KG1 (cell line): Measurements from ENCODE around the gene OPRL1.
"Not testable (repeated sequence)": the region's sequence is repeated elsewhere in the genome, so short reads cannot be mapped to it uniquely, and the experiment has no call there.

Experiments
- DNase-seq: peaks from one replicate; lab custom pipeline; 2025; lab: John Stamatoyannopoulos, UW

OPRL1 gene

GRCh38 chr20:64117432-64117777, 37.5 kb downstream of the OPRL1 start:
- DNase-seq = not testable (repeated sequence)

- no peak for DNase-seq
Measured at GRCh38 chr20:64119301-64119680, 39.4 kb downstream of the OPRL1 start.

- DNase-seq = no peak
Measured at GRCh38 chr20:64119681-64120341, 39.9 kb downstream of the OPRL1 start.

GRCh38 chr20:64121586-64121985, 41.7 kb downstream of the OPRL1 start:
- no peak for DNase-seq

GRCh38 chr20:64122927-64123326, 43.0 kb downstream of the OPRL1 start:
- not testable (repeated sequence) for DNase-seq

GRCh38 chr20:64123517-64123916, 43.6 kb downstream of the OPRL1 start:
- not testable (repeated sequence) for DNase-seq

- no peak for DNase-seq
Measured at GRCh38 chr20:64129146-64129782, 49.4 kb downstream of the OPRL1 start.

GRCh38 chr20:64130271-64130670, 50.4 kb downstream of the OPRL1 start:
- DNase-seq = no peak

GRCh38 chr20:64130876-64131275, 51.0 kb downstream of the OPRL1 start:
- no peak for DNase-seq

- DNase-seq = no peak
Measured at GRCh38 chr20:64131406-64131805, 51.5 kb downstream of the OPRL1 start.

GRCh38 chr20:64133951-64134407, 54.1 kb downstream of the OPRL1 start:
- DNase-seq = no peak

- DNase-seq = not testable (repeated sequence)
Measured at GRCh38 chr20:64134744-64135143, 54.9 kb downstream of the OPRL1 start.

GRCh38 chr20:64136004-64136710, 56.3 kb downstream of the OPRL1 start:
- DNase-seq = no peak

GRCh38 chr20:64137598-64138031, 57.7 kb downstream of the OPRL1 start:
- DNase-seq = no peak

GRCh38 chr20:64138276-64138815, 58.5 kb downstream of the OPRL1 start:
- no peak for DNase-seq

- no peak for DNase-seq
Measured at GRCh38 chr20:64139199-64140060, 59.5 kb downstream of the OPRL1 start.

GRCh38 chr20:64140061-64140931, 60.4 kb downstream of the OPRL1 start:
- no peak for DNase-seq

GRCh38 chr20:64140956-64141355, 61.1 kb downstream of the OPRL1 start:
- no peak for DNase-seq

GRCh38 chr20:64142590-64142989, 62.7 kb downstream of the OPRL1 start:
- no peak for DNase-seq

GRCh38 chr20:64143018-64143801, 63.3 kb downstream of the OPRL1 start:
- DNase-seq = no peak
